Measurements from ENCODE around the gene PGAM1.
A peak's percentile ranks its signal among the peaks of the same experiment; 100 is the strongest.

- TF ChIP-seq BHLHE40 (IDR thresholded peaks at IDR 0.05; ENCODE audit: low read depth, low read length): no peak
- TF ChIP-seq CTCF (conservative IDR thresholded peaks at IDR 0.05; ENCODE audit: low read depth, low read length): no peak
- no peak for TF ChIP-seq CEBPB (IDR thresholded peaks at IDR 0.05; ENCODE audit: low read depth, low read length)
- TF ChIP-seq FOS (IDR thresholded peaks at IDR 0.05; ENCODE audit: low read depth, low read length): 0 out of 2 replicates have a peak, but pooled peaks have one; percentile 23
- peak; percentile 70 for TF ChIP-seq POLR2A (IDR thresholded peaks at IDR 0.05; ENCODE audit: low read depth, low read length)
- no peak for TF ChIP-seq RAD21 (IDR thresholded peaks at IDR 0.05; ENCODE audit: low read length)
- TF ChIP-seq MXI1 (IDR thresholded peaks at IDR 0.05; ENCODE audit: borderline replicate concordance, low read depth, low read length): no peak
- TF ChIP-seq ELK1 (IDR thresholded peaks at IDR 0.05; ENCODE audit: borderline replicate concordance, low read depth, low read length): no peak
- TF ChIP-seq MAFK (IDR thresholded peaks at IDR 0.05; ENCODE audit: low read depth, low read length): no peak
- no peak for TF ChIP-seq NFE2L2 (IDR thresholded peaks at IDR 0.05; ENCODE audit: low read depth, low read length)
- TF ChIP-seq USF2 (IDR thresholded peaks at IDR 0.05; ENCODE audit: low read depth, low read length): no peak
These were observed 26.0 kb upstream of the PGAM1 start for GRCh38 chr10:97399843-97400545.
